DMS79 (cell line): ENCODE measurements around the gene AGPS.
"Not testable (repeated sequence)": the region's sequence is repeated elsewhere in the genome, so short reads cannot be mapped to it uniquely, and the experiment has no call there.

Source experiments
- DNase-seq: peaks from one replicate; lab custom pipeline; 2025; lab: John Stamatoyannopoulos, UW

The AGPS gene

DNA sequence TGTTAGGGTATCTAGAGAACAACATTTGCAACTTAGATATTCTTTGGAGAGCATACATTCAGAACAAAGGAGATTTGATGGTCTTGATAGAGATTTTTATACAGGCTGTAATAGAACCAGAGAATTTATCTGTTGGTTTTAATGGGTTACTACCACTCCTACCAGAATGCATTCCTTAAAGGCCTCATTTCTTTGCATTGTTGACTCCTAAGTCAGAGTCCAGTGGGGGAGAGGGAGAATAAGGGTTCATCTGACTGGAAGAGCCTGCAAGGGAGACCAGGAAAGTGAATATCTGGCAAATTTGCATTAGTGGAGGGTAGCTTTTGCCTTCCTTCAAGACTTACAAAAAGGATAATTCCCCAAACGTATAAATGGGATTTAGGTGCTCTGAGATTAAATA, 29.7 kb downstream of the AGPS start:
- DNase-seq, result no peak

DNA sequence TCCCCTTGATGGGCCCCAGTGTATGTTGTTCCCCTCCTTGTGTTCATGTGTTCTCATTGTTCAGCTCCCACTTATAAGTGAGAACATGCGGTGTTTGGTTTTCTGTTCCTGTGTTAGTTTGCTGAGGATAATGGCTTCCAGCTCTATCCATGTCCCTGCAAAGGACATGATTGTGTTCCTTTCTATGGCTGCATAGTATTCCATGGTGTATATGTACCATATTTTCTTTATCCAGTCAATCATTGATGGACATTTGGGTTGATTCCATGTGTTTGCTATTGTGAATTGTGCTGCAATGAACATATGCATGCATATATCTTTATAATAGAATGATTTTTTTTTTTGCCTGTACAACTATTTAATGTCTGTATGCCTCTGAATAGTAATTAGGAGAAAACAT, 31.5 kb downstream of the AGPS start:
- not testable (repeated sequence) for DNase-seq

DNA sequence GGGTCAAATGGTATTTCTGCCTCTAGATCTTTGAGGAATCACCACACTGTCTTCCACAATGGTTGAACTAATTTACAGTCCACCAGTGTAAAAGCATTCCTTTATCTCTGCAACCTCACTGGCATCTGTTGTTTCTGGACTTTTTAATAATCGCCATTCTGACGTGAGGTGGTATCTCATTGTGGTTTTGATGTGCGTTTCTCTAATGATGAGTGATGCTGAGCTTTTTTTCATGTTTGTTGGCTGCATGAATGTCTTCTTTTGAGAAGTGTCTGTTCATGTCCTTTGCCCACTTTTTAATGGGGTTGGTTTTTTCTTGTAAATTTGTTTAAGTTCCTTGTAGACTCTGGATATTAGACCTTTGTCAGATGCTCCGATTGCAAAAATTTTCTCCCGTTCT, 32.0 kb downstream of the AGPS start:
- DNase-seq, result not testable (repeated sequence)

DNA sequence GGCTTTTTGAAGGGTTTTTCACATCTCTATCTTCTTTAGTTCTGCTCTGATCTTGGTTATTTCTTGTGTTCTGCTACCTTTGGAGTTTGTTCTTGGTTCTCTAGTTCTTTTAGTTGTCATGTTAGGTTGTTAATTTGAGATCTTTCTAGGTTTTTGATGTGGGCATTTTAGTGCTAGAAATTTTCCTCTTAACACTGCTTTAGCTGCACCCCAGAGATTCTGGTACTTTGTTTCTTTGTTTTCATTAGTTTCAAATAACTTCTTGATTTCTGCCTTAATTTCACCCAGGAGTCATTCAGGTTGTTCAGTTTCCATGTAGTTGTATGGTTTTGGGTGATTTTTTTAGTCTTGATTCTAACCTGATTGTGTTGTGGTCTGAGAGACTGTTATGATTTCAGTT, 34.7 kb downstream of the AGPS start:
- DNase-seq, result no peak

DNA sequence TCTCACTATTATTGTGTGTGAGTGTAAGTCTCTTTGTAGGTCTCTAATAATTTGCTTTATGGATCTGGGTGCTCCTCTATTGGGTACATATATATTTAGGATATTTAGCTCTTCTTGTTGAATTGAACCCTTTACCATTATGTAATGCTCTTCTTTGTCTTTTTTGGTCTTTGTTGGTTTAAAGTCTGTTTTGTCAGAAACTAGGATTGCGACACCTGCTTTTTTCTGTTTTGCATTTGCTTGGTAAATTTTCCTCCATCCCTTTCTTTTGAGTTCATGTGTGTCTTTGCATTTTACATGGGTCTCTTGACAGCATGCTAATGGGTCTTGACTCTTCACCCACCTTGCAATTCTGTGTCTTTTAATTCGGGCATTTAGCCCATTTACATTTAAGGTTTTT, 35.4 kb downstream of the AGPS start:
- DNase-seq, result not testable (repeated sequence)

DNA sequence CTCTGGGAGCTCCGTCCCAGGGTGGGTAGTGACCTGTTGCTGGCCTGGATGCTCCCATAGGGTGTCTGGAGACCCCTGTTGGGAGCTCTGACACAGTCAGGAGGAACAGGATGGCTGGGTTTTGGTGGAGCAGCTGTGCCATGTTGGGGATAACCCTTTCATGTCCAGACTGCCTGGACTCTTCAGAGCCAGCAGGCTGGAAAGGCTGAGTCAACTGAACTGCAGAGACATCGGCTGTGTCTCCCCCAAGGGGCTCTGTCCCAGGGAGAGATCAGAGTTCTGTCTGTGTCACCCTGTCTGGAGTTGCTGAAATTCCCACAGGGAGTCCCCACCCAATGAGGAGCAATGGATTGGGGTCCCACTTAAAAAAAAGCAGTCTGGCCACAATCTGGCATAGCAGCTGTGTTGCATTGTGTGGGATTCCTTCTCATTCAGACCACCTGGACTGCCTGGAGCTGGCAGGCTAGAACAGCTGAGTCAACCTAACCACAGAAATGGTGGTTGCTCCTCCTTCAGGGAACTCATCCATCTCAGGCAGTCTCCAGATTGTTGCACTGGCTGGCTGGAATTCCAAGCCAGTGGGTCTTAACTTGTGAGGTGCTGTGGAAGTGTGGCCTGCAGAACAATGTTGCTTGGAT, 37.2 kb downstream of the AGPS start:
- no peak for DNase-seq

DNA sequence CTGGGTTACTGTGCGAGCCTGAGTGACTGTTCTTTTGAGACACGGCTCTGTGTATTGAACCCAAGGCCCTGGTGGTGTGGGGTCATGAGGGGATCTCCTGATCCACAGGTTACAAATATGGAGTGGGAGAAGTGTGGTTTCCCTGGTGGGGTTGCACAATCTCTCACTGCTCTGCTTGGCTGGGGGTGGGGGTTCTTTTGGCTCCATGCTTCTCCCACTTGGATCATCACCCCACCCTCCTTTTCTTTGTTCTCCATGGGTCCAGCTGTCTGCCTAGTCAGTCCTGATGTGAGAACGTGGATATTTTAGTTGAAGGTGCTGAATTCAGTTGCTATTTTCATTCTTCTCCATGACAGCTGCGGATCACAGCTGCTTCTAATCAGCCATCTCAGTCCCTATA, 37.8 kb downstream of the AGPS start:
- no peak for DNase-seq

DNA sequence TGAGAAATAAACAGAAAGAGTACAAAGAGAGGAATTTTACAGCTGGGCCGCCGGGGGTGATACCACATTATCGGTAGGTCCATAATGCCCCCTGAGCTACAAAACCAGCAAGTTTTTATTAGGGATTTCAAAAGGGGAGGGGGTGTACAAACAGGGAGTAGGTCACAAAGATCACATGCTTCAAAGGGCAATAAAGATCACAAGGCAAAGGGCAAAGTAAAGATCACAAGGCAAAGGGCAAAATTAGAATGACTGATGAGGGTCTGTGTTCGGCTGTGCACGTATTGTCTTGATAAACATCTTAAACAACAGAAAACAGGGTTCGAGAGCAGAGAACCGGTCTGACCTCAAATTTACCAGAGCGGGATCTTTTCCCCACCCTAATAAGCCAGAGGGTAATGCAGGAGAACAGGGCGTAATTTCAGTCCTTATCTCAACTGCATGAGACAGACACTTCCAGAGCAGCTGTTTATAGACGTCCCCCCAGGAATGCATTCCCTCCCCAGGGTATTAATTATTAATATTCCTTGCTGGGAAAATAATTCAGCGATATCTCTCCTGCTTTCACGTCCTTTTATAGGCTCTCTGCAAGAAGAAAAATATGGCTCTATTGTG, 38.6 kb downstream of the AGPS start:
- DNase-seq, result not testable (repeated sequence)

DNA sequence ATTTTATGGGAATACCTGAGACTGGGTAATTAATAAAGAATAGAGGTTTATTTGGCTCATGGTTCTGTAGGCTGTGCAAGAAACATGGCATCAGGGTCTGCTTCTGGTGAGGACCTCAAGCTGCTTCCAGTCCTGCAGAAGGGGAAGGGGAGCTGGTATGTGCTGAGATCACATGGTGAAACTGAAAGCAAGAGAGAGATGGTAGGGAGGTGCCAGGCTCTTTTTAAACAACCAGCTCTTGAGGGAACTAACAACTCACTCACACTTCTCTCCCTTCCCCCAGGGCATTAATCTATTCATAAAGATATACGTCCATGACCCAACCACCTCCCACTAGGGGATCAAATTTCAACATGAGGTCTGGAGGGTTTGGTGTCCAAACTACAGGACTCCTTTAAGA, 40.1 kb downstream of the AGPS start:
- DNase-seq, result no peak

DNA sequence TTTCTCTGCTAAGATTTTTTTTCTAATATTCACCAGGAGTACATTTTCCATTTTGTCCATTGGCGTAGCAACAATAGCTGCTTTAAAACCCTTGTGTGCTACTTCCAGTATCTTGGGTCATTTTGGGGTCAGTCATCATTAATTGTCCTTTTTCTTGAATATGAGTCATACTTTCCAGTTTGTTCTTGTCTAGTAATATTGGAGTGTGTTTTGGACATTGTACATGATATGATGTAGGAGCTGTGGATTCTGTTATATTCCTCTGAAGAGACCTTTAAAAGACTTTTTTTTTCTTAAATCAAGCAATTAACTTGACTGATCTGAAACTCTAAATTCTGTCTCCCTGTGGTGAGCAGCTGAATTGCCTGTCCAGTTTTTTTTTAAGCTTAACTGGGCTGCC, 40.8 kb downstream of the AGPS start:
- DNase-seq, result no peak

DNA sequence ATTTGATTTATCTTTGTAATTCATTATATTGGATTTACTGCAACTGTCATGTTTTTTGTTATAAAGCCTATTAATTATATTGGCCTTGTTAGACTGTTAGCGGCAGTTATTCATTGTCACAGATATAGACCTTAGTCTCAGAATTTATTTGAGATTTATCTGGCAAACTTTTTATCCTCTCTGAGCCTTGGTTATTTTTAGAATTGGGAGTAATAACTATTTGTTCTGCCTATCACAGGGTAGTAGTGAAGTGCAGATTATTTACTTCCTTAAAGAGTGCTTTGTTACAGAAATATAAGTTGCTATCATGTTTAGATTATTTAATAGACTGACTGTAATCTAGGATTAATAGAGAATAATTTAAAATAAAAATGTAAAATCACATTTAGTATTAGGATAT, 41.9 kb downstream of the AGPS start:
- DNase-seq, result no peak

DNA sequence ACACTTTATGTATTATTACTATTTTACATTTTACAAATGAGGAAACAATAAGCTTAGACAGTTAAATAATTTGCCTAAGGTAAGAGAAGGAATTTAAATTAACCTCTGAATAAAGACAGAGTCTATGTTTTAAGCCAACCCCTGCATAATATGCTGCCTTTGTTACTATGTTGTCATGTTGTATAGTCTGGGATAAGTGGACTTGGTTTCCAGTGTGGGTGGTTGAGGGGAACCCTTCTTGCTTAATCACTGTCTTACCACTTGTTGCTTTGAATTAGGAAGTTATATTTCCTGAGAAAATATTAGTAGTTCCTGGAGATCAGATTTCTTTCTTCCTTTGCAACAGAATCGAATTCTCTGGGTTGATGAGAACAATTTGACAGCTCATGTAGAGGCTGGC, 52.6 kb downstream of the AGPS start:
- DNase-seq, result no peak

DNA sequence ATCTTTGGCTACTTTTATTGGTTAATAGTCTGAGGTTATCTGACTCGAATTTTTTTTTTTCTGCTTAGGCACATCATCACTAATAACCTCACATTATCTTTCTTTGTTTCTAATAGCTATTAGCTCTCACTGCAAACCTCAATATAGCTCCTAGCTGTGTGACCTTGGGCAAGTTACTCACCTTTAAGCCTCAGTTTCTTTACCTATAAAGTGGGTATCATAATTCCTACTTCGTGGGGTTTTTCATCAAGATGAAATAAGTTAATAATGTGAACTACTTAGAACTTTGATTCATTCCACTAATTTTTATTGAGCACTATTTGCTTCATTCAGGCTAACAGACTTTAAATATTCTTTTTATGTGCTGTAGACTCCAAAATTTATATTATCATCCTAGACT, 55.5 kb downstream of the AGPS start:
- no peak for DNase-seq

DNA sequence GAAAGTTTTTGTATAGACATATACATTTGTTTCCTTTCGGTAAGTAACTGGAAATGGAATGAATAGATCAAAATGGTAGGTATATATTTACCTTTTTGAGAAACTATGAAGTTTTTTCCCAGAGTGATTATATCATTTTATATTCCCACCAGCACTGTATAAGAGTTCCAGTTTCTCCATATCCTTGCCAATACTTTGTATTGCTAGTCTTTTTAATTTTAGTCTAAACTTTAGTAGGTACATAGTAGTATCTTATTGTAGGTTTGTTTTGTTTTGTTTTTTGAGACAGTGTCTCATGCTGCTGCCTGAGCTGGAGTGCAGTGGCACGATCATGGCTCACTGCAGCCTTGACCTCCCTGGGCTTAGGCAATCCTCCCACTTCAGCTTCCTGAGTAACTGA, 56.6 kb downstream of the AGPS start:
- no peak for DNase-seq

DNA sequence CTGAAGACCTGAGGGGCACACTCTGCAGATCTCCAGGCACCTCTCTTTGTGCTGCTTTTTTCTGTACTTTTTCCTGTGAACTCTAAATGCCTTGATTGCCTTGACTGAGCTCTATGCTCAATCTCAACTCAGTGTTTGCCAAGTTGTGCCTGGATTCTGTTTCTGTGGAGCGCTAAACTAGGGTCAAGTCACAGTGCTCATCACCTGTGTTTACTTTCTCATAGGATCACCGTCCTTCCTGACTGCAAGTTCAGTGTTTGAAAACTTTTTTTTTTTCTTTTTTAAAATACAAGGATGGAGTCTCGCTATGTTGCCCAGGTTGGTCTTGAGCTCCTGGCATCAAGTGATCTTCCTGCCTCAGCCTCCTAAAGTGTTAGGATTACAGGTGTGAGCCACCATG, 62.6 kb downstream of the AGPS start:
- no peak for DNase-seq

DNA sequence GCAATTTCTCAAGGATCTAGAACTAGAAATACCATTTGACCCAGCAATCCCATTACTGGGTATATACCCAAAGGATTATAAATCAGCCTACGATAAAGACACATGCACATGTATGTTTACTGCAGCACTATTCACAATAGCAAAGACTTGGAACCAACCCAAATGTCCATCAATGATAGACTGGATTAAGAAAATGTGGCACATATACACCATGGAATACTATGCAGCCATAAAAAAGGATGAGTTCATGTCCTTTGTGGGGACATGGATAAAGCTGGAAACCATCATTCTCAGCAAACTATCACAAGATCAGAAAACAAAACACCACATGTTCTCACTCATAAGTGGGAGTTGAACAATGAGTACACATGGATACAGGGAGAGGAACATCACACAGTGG, 67.2 kb downstream of the AGPS start:
- not testable (repeated sequence) for DNase-seq

DNA sequence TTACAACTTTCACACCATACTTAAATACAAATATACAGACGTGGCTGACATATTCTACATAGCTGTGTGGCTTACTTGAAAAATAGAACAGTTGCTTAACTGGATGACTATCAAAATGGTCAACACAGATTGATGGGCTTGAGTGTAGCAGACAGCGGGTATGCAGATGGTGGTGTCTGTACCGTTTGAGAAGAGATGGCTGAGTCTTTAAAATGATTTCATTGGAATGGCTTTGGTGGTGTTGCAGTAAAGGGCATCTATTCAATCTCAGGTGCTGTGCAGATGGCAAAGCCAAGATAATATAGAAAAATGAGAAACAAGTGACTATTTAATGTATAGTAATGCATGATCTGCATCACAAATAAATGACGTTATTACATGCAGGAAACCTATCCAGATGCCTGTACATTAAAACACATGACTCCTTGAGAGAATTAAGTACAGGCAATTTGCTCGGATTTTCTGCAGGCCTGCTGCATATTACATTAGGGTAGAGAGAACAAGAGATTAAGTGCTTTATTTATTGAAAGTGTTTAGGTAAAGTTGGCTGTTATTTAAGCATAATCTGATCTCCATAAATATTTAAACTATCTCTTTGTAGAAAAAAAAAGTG, 68.5 kb downstream of the AGPS start:
- no peak for DNase-seq

DNA sequence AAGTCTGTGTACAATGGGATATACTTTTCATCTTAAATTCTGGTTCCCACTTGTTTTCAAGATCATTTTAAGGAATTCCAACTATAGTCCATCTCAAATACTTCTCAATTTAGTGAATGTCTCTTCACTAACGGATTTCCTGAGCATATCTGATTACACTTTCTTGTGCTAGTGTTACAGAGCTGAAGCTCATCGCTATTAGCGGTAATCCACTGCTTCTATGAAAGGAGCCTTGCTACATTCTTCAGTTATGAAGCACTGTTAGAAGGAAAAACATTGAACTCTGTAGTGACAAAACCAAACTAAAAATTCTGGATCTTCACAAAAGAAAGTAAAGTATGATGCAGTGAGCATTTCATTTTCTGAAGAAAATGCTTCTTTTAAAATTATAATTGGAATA, 72.0 kb downstream of the AGPS start:
- no peak for DNase-seq

DNA sequence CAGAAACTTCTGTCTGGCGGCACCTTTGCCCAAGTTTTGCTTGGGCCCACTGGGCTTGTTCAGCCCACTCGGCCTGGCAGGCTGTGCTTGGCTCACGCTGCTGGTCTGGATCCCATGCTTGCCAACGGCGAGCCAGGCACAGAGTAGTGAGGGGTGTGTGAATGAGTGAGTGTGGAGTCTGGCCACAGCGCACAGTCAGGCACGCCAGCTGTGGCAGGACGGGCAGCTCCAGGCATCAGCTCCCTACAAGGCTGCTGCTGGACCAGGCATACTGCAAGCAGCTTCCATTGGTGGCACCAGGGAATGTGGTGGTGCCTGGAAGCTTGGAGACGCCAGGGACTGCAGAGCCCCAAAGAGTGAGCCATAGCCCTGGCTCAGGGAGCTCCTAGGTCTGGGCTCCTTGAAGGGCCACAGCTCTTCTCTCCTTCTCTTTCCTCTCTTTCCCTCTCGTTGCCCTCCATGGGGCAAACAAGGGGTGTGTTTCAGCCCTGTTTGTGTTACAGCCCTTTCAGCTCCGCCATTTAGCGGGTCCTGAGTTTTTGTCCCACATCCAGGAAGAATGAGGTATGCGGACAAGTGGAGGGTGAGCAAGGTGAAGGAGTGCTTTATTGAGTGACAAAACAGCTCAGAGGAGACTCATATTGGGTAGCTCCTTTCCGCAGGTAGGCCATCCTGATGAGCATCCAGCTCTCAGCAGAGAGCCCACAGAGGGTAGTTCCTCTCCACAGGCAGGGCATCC, 73.0 kb downstream of the AGPS start:
- DNase-seq, result no peak

DNA sequence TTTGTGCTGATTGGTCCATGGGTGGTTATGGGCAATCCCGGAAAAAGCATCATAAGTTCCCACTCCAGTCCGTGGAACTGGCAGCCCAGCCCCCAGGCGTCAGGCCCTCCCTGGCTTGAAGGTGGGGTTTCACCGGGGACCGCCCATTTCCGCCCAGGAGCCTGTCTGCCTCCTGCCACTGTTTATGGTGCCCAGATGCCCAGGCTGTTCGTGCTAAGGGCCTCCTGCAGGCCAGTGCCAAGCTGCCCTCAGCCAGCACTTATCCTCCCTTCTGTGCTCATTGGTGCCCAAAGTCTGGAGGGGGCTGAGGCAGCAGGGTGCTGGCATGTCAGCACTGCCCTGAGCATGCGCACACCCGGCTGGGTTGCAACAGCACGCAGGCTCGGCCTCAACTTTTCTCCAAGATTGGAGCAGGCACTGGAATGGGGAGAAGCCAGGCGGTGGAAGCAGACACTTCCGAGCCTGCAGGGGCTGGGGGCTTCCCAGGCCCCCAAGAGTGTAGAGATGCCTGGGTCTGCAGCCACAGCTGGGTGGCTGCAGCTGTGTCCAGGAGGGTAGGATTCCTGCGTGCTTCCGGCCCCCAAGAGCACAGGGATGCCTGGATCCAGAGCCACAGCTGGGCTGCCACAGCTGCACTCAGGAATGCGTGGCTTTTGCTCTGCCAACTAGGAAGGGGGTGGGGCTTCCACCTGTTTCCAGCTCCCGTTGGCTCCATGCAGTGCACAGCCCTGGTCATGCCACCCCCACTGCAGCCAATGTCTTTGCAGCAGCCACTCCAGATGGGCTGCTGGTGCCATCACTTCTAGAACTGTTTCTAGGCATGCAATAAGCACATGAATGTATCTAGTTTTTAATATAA, 74.0 kb downstream of the AGPS start:
- DNase-seq, result no peak

DNA sequence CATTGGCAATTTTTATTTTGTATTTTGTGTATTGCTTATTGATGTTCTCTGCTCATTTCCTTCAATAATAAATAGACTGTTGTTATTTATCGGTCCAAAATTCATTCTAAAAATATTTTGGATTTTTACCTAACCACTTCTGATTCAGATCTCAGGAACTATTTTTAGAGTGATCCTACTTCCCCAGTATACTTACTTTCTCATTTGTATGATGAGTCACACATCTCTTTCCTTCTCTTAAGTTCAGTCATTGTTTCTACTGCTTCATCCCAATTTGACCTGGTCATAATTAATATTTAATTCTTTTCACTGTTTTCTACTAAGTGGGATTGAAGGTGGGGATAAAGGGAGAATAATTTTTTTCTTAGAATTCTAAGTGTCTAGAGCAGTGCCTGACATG, 75.1 kb downstream of the AGPS start:
- no peak for DNase-seq

DNA sequence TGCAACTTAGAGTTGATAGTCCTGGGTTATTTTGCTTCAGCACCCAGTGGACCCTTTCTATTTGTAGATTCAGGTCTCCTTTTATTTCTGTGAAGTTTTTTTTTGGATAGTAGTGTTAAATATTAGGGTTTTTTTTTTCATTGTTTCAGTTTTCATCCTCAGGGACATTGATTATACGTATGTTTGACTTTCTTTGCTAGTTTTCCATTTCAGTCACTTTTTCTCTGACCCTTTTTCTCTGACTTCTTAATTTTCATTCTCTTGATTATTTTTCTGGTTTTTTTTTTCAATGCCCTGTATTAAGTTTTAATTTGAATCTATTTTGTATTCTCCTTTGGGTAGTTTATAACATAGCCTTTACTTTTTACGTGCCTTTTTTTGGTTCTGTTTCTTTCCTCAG, 79.4 kb downstream of the AGPS start:
- no peak for DNase-seq
